ENCODE measurements around the gene BLOC1S5. TPM values are rescaled to one million over a fixed set of nuclear protein-coding genes. Genes with fewer than 3 reads are reported as not detected.

The BLOC1S5 gene
- total and polyA plus RNA-seq, 2 of the 13 experiments (the other 11 are each of a cell fraction or from before 2014, with no cell fraction given): 10.5 to 41.5 TPM

DNA sequence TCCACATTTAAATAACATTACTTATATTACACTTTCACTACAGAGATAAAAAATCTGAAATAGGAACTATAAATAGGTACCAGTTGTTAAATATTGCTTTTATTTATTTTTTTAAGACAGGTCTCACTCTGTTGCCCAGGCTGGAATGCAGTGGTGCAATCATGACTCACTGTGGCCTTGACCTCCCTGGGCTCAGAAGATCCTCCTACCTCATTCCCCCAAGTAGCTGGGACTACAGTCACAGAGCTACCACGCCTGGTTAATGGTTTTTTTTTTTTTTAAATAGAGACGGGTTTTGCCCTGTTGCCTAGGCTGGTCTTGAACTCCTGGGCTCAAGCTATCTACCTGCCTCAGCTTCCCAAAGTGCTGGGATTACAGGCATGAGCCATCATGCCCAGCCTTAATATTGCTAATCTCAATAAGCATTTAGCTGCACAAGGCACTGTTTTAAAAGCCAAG, 20.9 kb upstream of the BLOC1S5 start (continued):
- TF ChIP-seq, protein P1, sequence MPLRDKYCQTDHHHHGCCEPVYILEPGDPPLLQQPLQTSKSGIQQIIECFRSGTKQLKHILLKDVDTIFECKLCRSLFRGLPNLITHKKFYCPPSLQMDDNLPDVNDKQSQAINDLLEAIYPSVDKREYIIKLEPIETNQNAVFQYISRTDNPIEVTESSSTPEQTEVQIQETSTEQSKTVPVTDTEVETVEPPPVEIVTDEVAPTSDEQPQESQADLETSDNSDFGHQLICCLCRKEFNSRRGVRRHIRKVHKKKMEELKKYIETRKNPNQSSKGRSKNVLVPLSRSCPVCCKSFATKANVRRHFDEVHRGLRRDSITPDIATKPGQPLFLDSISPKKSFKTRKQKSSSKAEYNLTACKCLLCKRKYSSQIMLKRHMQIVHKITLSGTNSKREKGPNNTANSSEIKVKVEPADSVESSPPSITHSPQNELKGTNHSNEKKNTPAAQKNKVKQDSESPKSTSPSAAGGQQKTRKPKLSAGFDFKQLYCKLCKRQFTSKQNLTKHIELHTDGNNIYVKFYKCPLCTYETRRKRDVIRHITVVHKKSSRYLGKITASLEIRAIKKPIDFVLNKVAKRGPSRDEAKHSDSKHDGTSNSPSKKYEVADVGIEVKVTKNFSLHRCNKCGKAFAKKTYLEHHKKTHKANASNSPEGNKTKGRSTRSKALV (CRISPR knock-in tag; IDR thresholded peaks at IDR 0.05): no peak
- TF ChIP-seq, protein P2, sequence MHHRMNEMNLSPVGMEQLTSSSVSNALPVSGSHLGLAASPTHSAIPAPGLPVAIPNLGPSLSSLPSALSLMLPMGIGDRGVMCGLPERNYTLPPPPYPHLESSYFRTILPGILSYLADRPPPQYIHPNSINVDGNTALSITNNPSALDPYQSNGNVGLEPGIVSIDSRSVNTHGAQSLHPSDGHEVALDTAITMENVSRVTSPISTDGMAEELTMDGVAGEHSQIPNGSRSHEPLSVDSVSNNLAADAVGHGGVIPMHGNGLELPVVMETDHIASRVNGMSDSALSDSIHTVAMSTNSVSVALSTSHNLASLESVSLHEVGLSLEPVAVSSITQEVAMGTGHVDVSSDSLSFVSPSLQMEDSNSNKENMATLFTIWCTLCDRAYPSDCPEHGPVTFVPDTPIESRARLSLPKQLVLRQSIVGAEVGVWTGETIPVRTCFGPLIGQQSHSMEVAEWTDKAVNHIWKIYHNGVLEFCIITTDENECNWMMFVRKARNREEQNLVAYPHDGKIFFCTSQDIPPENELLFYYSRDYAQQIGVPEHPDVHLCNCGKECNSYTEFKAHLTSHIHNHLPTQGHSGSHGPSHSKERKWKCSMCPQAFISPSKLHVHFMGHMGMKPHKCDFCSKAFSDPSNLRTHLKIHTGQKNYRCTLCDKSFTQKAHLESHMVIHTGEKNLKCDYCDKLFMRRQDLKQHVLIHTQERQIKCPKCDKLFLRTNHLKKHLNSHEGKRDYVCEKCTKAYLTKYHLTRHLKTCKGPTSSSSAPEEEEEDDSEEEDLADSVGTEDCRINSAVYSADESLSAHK (CRISPR knock-in tag; IDR thresholded peaks at IDR 0.05; ENCODE audit: borderline replicate concordance): no peak
- peak; percentile 96 for TF ChIP-seq SMAD3 (CRISPR knock-in tag; IDR thresholded peaks at IDR 0.05)
- TF ChIP-seq, protein P3, sequence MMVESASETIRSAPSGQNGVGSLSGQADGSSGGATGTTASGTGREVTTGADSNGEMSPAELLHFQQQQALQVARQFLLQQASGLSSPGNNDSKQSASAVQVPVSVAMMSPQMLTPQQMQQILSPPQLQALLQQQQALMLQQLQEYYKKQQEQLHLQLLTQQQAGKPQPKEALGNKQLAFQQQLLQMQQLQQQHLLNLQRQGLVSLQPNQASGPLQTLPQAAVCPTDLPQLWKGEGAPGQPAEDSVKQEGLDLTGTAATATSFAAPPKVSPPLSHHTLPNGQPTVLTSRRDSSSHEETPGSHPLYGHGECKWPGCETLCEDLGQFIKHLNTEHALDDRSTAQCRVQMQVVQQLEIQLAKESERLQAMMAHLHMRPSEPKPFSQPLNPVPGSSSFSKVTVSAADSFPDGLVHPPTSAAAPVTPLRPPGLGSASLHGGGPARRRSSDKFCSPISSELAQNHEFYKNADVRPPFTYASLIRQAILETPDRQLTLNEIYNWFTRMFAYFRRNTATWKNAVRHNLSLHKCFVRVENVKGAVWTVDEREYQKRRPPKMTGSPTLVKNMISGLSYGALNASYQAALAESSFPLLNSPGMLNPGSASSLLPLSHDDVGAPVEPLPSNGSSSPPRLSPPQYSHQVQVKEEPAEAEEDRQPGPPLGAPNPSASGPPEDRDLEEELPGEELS (CRISPR knock-in tag; IDR thresholded peaks at IDR 0.05): peak; percentile 89
- no peak for TF ChIP-seq ZNF34 (CRISPR knock-in tag; IDR thresholded peaks at IDR 0.05; ENCODE audit: borderline replicate concordance)
- TF ChIP-seq U2AF1 (optimal IDR thresholded peaks at IDR 0.05; ENCODE audit: low read depth, low read length): no peak
- TF ChIP-seq ZNF235 (CRISPR knock-in tag; IDR thresholded peaks at IDR 0.05; ENCODE audit: borderline replicate concordance): no peak
- peak; percentile 54; the same call in 1 of the 2 replicates for TF ChIP-seq HIVEP1 (CRISPR knock-in tag; IDR thresholded peaks at IDR 0.05)
- TF ChIP-seq ATM (IDR thresholded peaks at IDR 0.05; ENCODE audit: borderline replicate concordance): no peak
- peak; percentile 85 for TF ChIP-seq TBX2 (CRISPR knock-in tag; IDR thresholded peaks at IDR 0.05; ENCODE audit: borderline replicate concordance)
- no peak for TF ChIP-seq ZNF101 (CRISPR knock-in tag; IDR thresholded peaks at IDR 0.05; ENCODE audit: borderline replicate concordance, low read depth)
- TF ChIP-seq, protein P4, sequence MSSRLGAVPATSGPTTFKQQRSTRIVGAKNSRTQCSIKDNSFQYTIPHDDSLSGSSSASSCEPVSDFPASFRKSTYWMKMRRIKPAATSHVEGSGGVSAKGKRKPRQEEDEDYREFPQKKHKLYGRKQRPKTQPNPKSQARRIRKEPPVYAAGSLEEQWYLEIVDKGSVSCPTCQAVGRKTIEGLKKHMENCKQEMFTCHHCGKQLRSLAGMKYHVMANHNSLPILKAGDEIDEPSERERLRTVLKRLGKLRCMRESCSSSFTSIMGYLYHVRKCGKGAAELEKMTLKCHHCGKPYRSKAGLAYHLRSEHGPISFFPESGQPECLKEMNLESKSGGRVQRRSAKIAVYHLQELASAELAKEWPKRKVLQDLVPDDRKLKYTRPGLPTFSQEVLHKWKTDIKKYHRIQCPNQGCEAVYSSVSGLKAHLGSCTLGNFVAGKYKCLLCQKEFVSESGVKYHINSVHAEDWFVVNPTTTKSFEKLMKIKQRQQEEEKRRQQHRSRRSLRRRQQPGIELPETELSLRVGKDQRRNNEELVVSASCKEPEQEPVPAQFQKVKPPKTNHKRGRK (CRISPR knock-in tag; IDR thresholded peaks at IDR 0.05): no peak
- TF ChIP-seq, protein P5, sequence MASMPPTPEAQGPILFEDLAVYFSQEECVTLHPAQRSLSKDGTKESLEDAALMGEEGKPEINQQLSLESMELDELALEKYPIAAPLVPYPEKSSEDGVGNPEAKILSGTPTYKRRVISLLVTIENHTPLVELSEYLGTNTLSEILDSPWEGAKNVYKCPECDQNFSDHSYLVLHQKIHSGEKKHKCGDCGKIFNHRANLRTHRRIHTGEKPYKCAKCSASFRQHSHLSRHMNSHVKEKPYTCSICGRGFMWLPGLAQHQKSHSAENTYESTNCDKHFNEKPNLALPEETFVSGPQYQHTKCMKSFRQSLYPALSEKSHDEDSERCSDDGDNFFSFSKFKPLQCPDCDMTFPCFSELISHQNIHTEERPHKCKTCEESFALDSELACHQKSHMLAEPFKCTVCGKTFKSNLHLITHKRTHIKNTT (CRISPR knock-in tag; IDR thresholded peaks at IDR 0.05): no peak
- no peak for TF ChIP-seq PRMT3 (CRISPR knock-in tag; IDR thresholded peaks at IDR 0.05; ENCODE audit: borderline replicate concordance, low read depth)
- TF ChIP-seq ZNF124 (CRISPR knock-in tag; IDR thresholded peaks at IDR 0.05): peak; percentile 74; the same call in 1 of the 2 replicates
- no peak for TF ChIP-seq MTA1 (CRISPR knock-in tag; IDR thresholded peaks at IDR 0.05; ENCODE audit: borderline replicate concordance)
- TF ChIP-seq ATAD3A (CRISPR knock-in tag; IDR thresholded peaks at IDR 0.05): no peak
- no peak for TF ChIP-seq AGO1 (IDR thresholded peaks at IDR 0.05; ENCODE audit: low read depth, low read length, poor library complexity, severe bottlenecking)
